ENCODE results near the gene CDH5. TPM values are rescaled to one million over a fixed set of nuclear protein-coding genes. Genes with fewer than 3 reads are reported as not detected.
"Not testable (repeated sequence)": the region's sequence is repeated elsewhere in the genome, so short reads cannot be mapped to it uniquely, and the experiment has no call there.

CDH5 gene
- total RNA-seq, 4 donors from 2014 or later = 31.2 to 126 (median 70.6) TPM

- Histone ChIP-seq H3K36me3 (no peaks in the 10 kb centered on the region), H3K27me3 (no peaks in the 10 kb centered on the region), H3K9me3 (no peaks in the 10 kb centered on the region), H3K4me3 (no peak overlapping the region), H3K27ac (no peak overlapping the region), H3K4me1 (no peaks in the 10 kb centered on the region)
- no peak for TF ChIP-seq POLR2A (IDR thresholded peaks at IDR 0.05)
- no peak for TF ChIP-seq CTCF (IDR thresholded peaks at IDR 0.05)
- no peak for DNase-seq
- intact Hi-C loops (cut with DNase I; ENCODE audit: low total_unique reads) = no loop called here
These were observed 41.5 kb upstream of the CDH5 start for GRCh38 chr16:66324815-66325515.

- H3K4me3 ChIP-seq = no peak overlapping the region
- no peak overlapping the region for H3K27ac ChIP-seq
- intact Hi-C loops (cut with DNase I; ENCODE audit: low total_unique reads) = no loop called here
- H3K36me3 ChIP-seq = no peaks in the 10 kb centered on the region
- no peaks in the 10 kb centered on the region for H3K4me1 ChIP-seq
- no peak for DNase-seq
- H3K27me3 ChIP-seq = no peaks in the 10 kb centered on the region
- no peak for TF ChIP-seq POLR2A (IDR thresholded peaks at IDR 0.05)
- no peaks in the 10 kb centered on the region for H3K9me3 ChIP-seq
These were observed 40.6 kb upstream of the CDH5 start for GRCh38 chr16:66325717-66326376.

- Histone ChIP-seq H3K36me3 (no peaks in the 10 kb centered on the region), H3K27me3 (no peaks in the 10 kb centered on the region), H3K9me3 (no peaks in the 10 kb centered on the region), H3K27ac (no peak overlapping the region), H3K4me3 (no peak overlapping the region), H3K4me1 (no peaks in the 10 kb centered on the region)
- DNase-seq = no peak
- intact Hi-C loops (cut with DNase I; ENCODE audit: low total_unique reads) = no loop called here
- TF ChIP-seq CTCF (IDR thresholded peaks at IDR 0.05) = no peak
- no peak for TF ChIP-seq POLR2A (IDR thresholded peaks at IDR 0.05)
These were observed 39.4 kb upstream of the CDH5 start for GRCh38 chr16:66326991-66327513.

- intact Hi-C loops (cut with DNase I; ENCODE audit: low total_unique reads) = no loop called here
- no peak overlapping the region for H3K27ac ChIP-seq
- no peak for DNase-seq
- H3K27me3 ChIP-seq = no peaks in the 10 kb centered on the region
- TF ChIP-seq CTCF (IDR thresholded peaks at IDR 0.05) = no peak
- TF ChIP-seq POLR2A (IDR thresholded peaks at IDR 0.05) = no peak
- H3K4me3 ChIP-seq = no peak overlapping the region
- H3K36me3 ChIP-seq = no peaks in the 10 kb centered on the region
- H3K4me1 ChIP-seq = no peaks in the 10 kb centered on the region
- no peaks in the 10 kb centered on the region for H3K9me3 ChIP-seq
These were observed 38.2 kb upstream of the CDH5 start for GRCh38 chr16:66328282-66328681.

- DNase-seq, H3K27me3 ChIP-seq, H3K36me3 ChIP-seq: not testable (repeated sequence)
These were observed 35.0 kb upstream of the CDH5 start for GRCh38 chr16:66331464-66331863.

More at GRCh38 chr16:66331464-66331863, 35.0 kb upstream of the CDH5 start:
- H3K4me3 ChIP-seq; H3K27ac ChIP-seq; H3K9me3 ChIP-seq; intact Hi-C loops (cut with DNase I; ENCODE audit: low total_unique reads); H3K4me1 ChIP-seq: not testable (repeated sequence)
